ENCODE results near the gene ALAS1. TPM values are rescaled to one million over a fixed set of nuclear protein-coding genes. Genes with fewer than 3 reads are reported as not detected.

Gene ALAS1
- polyA plus RNA-seq (54.6 to 109 TPM (median 74.1 TPM) in 3 replicates), polyA minus RNA-seq (48.8 to 118 TPM (median 51.9 TPM) in 3 replicates)
- polyA plus RNA-seq (2011; ENCODE audit: low read depth) = 31.4 TPM
- 70.5 and 82.2 TPM in 2 replicates for polyA plus RNA-seq (2011; cell fraction: cytosol; rRNA removed)
- 119 and 125 TPM in 2 replicates for polyA plus RNA-seq (2011; cell fraction: nucleus; rRNA removed)
- polyA plus RNA-seq (2012; ENCODE audit: low replicate concordance) = 51.4 and 67.5 TPM in 2 replicates
- polyA minus RNA-seq (2011; cell fraction: cytosol; rRNA and poly(A)+ RNA removed) = 53.9 TPM
- polyA minus RNA-seq (2011; cell fraction: nucleus; rRNA and poly(A)+ RNA removed) = 40.9 and 59.5 TPM in 2 replicates

- H3K4me1 ChIP-seq (ENCODE audit: control insufficient read depth, extremely low read depth, insufficient read depth, low read length) = peaks cover 23% of the 10 kb centered on the region
- peak within 1 kb of the TSS; percentile 66 for H3K27ac ChIP-seq (ENCODE audit: control insufficient read depth, insufficient read depth, low read length)
- no peak for FAIRE-seq
These were observed at the start of gene ALAS1 for GRCh38 chr3:52197842-52198625. ALAS1 (plus strand) TSS chr3:52198160; CDS start chr3:52199242, 1,082 bp downstream.

GRCh38 chr3:52149021-52149420 lies 48.9 kb upstream of the ALAS1 start:
- Histone ChIP-seq H3K4me3 (ENCODE audit: control insufficient read depth in 2 of 3, extremely low read depth in 1 of 3, insufficient read depth in 2 of 3, low read depth in 1 of 3, low read length in 3 of 3) (no peak overlapping the region), H3K4me1 (ENCODE audit: control insufficient read depth, extremely low read depth, insufficient read depth, low read length) (peaks cover 10% of the 10 kb centered on the region), H3K9ac (ENCODE audit: control insufficient read depth, extremely low read depth, insufficient read depth, low read length) (no peak overlapping the region), H3K27ac (ENCODE audit: control insufficient read depth, insufficient read depth, low read length) (no peak overlapping the region), H2AFZ (ENCODE audit: control insufficient read depth, low read length) (no peak overlapping the region), H3K27me3 (ENCODE audit: control insufficient read depth, extremely low read depth, insufficient read depth, low read length) (no peaks in the 10 kb centered on the region), H3K9me1 (ENCODE audit: control insufficient read depth, extremely low read depth, insufficient read depth, low read length) (no peaks in the 10 kb centered on the region), H3K79me2 (ENCODE audit: control insufficient read depth, insufficient read depth, low read length) (peaks cover 13% of the 10 kb centered on the region), H3K36me3 (ENCODE audit: control insufficient read depth in 2 of 2, extremely low read depth in 1 of 2, insufficient read depth in 2 of 2, low read length in 2 of 2) (peaks cover 1 to 28% of the 10 kb centered on the region in 2 experiments), H3K9me3 (ENCODE audit: control insufficient read depth, low read depth, low read length) (no peaks in the 10 kb centered on the region), H4K20me1 (ENCODE audit: control insufficient read depth, extremely low read depth, insufficient read depth, low read length) (no peaks in the 10 kb centered on the region), H3K4me2 (ENCODE audit: control insufficient read depth, extremely low read depth, insufficient read depth, low read depth, low read length) (no peak overlapping the region)
- TF ChIP-seq EZH2 (IDR thresholded peaks at IDR 0.05; ENCODE audit: low read length) = no peak
- TF ChIP-seq CTCF (optimal IDR thresholded peaks at IDR 0.05 in 1 of 3, IDR thresholded peaks at IDR 0.05 in 1 of 3, conservative IDR thresholded peaks at IDR 0.05 in 1 of 3; ENCODE audit: extremely low read depth in 1 of 3, insufficient read depth in 2 of 3, low read length in 3 of 3) = no peak
- DNase-seq (ENCODE audit: low read depth, low spot score) = no peak
- no peak for FAIRE-seq
- dilution Hi-C loops (cut with MboI; ENCODE audit: extremely low pct_ligation_motif_present, low sequenced_read_pairs) = no loop called here

More at GRCh38 chr3:52197842-52198625, at the start of gene ALAS1:
- dilution Hi-C loops (cut with MboI; ENCODE audit: extremely low pct_ligation_motif_present, low sequenced_read_pairs) = no loop called here
- Histone ChIP-seq H3K9ac (ENCODE audit: control insufficient read depth, extremely low read depth, insufficient read depth, low read length) (peak within 1 kb of the TSS; percentile 86), H3K79me2 (ENCODE audit: control insufficient read depth, insufficient read depth, low read length) (peaks cover 18% of the 10 kb centered on the region), H2AFZ (ENCODE audit: control insufficient read depth, low read length) (peak within 1 kb of the TSS; percentile 77), H3K36me3 (ENCODE audit: control insufficient read depth in 2 of 2, extremely low read depth in 1 of 2, insufficient read depth in 2 of 2, low read length in 2 of 2) (peaks cover 10 to 21% of the 10 kb centered on the region in 2 experiments), H3K9me3 (ENCODE audit: control insufficient read depth, low read depth, low read length) (no peaks in the 10 kb centered on the region), H3K4me2 (ENCODE audit: control insufficient read depth, extremely low read depth, insufficient read depth, low read depth, low read length) (peak within 1 kb of the TSS; percentile 94), H4K20me1 (ENCODE audit: control insufficient read depth, extremely low read depth, insufficient read depth, low read length) (no peaks in the 10 kb centered on the region), H3K9me1 (ENCODE audit: control insufficient read depth, extremely low read depth, insufficient read depth, low read length) (no peaks in the 10 kb centered on the region), H3K27me3 (ENCODE audit: control insufficient read depth, extremely low read depth, insufficient read depth, low read length) (no peaks in the 10 kb centered on the region), H3K4me3 (ENCODE audit: control insufficient read depth in 2 of 3, extremely low read depth in 1 of 3, insufficient read depth in 2 of 3, low read depth in 1 of 3, low read length in 3 of 3) (peak within 1 kb of the TSS; percentile 62 to 93 (median 92))
- DNase-seq (ENCODE audit: low read depth, low spot score) = peak; percentile 70
- no peak for TF ChIP-seq EZH2 (IDR thresholded peaks at IDR 0.05; ENCODE audit: low read length)
- no peak for TF ChIP-seq CTCF (optimal IDR thresholded peaks at IDR 0.05 in 1 of 3, IDR thresholded peaks at IDR 0.05 in 1 of 3, conservative IDR thresholded peaks at IDR 0.05 in 1 of 3; ENCODE audit: extremely low read depth in 1 of 3, insufficient read depth in 2 of 3, low read length in 3 of 3)
